Measurements from ENCODE around the gene CD300LF. TPM values are rescaled to one million over a fixed set of nuclear protein-coding genes. Genes with fewer than 3 reads are reported as not detected.

CD300LF gene
- total and polyA plus RNA-seq, 2 donors (not counting 1 experiment from before 2014, with no cell fraction given), result 0.52 to 1.1 TPM

GRCh38 chr17:74729368-74729767, 16.6 kb upstream of the CD300LF start:
- ATAC-seq (ENCODE audit: low read depth) (no peak), DNase-seq (no peak)
- Histone ChIP-seq H3K4me1 (ENCODE audit: control insufficient read depth in 2 of 2, insufficient read depth in 2 of 2, low read length in 2 of 2) (peaks cover 13 to 36% of the 10 kb centered on the region in 2 donors), H4K20me1 (ENCODE audit: control insufficient read depth, insufficient read depth, low read length, poor library complexity, severe bottlenecking) (no peaks in the 10 kb centered on the region), H3K9me3 (ENCODE audit: control extremely low read depth in 1 of 3, control insufficient read depth in 2 of 3, insufficient read depth in 1 of 3, low read length in 2 of 3) (no peaks in the 10 kb centered on the region), H3K9ac (ENCODE audit: low read length) (no peak overlapping the region), H2AFZ (ENCODE audit: insufficient read depth, low read depth, low read length, poor library complexity, severe bottlenecking) (no peak overlapping the region), H3K27ac (ENCODE audit: low read length in 2 of 2) (no peak overlapping the region), H3K36me3 (replicated peaks in 1 of 2; ENCODE audit: control extremely low read depth in 1 of 2, control insufficient read depth in 1 of 2, extremely low read depth in 1 of 2, insufficient read depth in 2 of 2, low read length in 1 of 2) (no peaks in the 10 kb centered on the region), H3K79me2 (ENCODE audit: control insufficient read depth, insufficient read depth, low read length) (no peaks in the 10 kb centered on the region), H3K4me2 (replicated peaks; ENCODE audit: low read depth, low read length, poor library complexity, severe bottlenecking) (no peak overlapping the region), H3K27me3 (replicated peaks in 1 of 4; ENCODE audit: control extremely low read depth in 1 of 4, control insufficient read depth in 3 of 4, insufficient read depth in 4 of 4, low read length in 3 of 4) (peaks cover 0 to 10% (median 0%) of the 10 kb centered on the region in 4 experiments), H3K4me3 (ENCODE audit: control extremely low read depth in 1 of 5, extremely low read depth in 1 of 5, insufficient read depth in 1 of 5, low read depth in 2 of 5, low read length in 4 of 5) (no peak overlapping the region)
- intact Hi-C loops (cut with micrococcal nuclease), result no loop called here
- H3K4me3 Mint-ChIP-seq, result no peak overlapping the region
- peaks cover 17% of the 10 kb centered on the region for H3K4me1 Mint-ChIP-seq
- ChIA-PET POLR2A (no interaction called here), CTCF (interaction anchor here (0.9 kb wide), 2 partner anchors 62 to 72 kb away, joined by 3 to 5 read pairs; no protein-coding TSS in a partner anchor)
- WGBS (ENCODE audit: insufficient coverage), result 100% methylated on average over 4 of the region's 5 CpGs
- no peak overlapping the region for H3K27ac Mint-ChIP-seq
- H3K9me3 Mint-ChIP-seq (ENCODE audit: insufficient read depth), result no peaks in the 10 kb centered on the region
- H3K27me3 Mint-ChIP-seq, result no peaks in the 10 kb centered on the region
- TF ChIP-seq EZH2 (IDR thresholded peaks at IDR 0.05; ENCODE audit: borderline replicate concordance, insufficient read depth, low read depth, low read length, poor library complexity, severe bottlenecking) (no peak), CTCF (IDR thresholded peaks at IDR 0.05) (no peak)

GRCh38 chr17:74728702-74729075, 16.0 kb upstream of the CD300LF start:
- CTCF ChIA-PET, result no interaction called here

More at GRCh38 chr17:74728702-74729075, 16.0 kb upstream of the CD300LF start:
- intact Hi-C loops (cut with micrococcal nuclease), result no loop called here
- TF ChIP-seq CTCF (IDR thresholded peaks at IDR 0.05) (no peak), EZH2 (IDR thresholded peaks at IDR 0.05; ENCODE audit: borderline replicate concordance, insufficient read depth, low read depth, low read length, poor library complexity, severe bottlenecking) (no peak)
- no peak for DNase-seq
- Histone ChIP-seq H3K4me3 (ENCODE audit: control extremely low read depth in 1 of 5, extremely low read depth in 1 of 5, insufficient read depth in 1 of 5, low read depth in 2 of 5, low read length in 4 of 5) (no peak overlapping the region), H3K9ac (ENCODE audit: low read length) (no peak overlapping the region), H4K20me1 (ENCODE audit: control insufficient read depth, insufficient read depth, low read length, poor library complexity, severe bottlenecking) (no peaks in the 10 kb centered on the region), H3K27ac (ENCODE audit: low read length in 2 of 2) (no peak overlapping the region), H3K4me1 (ENCODE audit: control insufficient read depth in 2 of 2, insufficient read depth in 2 of 2, low read length in 2 of 2) (peaks cover 13 to 36% of the 10 kb centered on the region in 2 donors), H3K36me3 (replicated peaks in 1 of 2; ENCODE audit: control extremely low read depth in 1 of 2, control insufficient read depth in 1 of 2, extremely low read depth in 1 of 2, insufficient read depth in 2 of 2, low read length in 1 of 2) (no peaks in the 10 kb centered on the region), H3K27me3 (replicated peaks in 1 of 4; ENCODE audit: control extremely low read depth in 1 of 4, control insufficient read depth in 3 of 4, insufficient read depth in 4 of 4, low read length in 3 of 4) (peaks cover 0 to 10% (median 0%) of the 10 kb centered on the region in 4 experiments), H3K4me2 (replicated peaks; ENCODE audit: low read depth, low read length, poor library complexity, severe bottlenecking) (no peak overlapping the region), H3K79me2 (ENCODE audit: control insufficient read depth, insufficient read depth, low read length) (no peaks in the 10 kb centered on the region), H3K9me3 (ENCODE audit: control extremely low read depth in 1 of 3, control insufficient read depth in 2 of 3, insufficient read depth in 1 of 3, low read length in 2 of 3) (no peaks in the 10 kb centered on the region), H2AFZ (ENCODE audit: insufficient read depth, low read depth, low read length, poor library complexity, severe bottlenecking) (no peak overlapping the region)
- Mint-ChIP-seq H3K4me3 (no peak overlapping the region), H3K4me1 (peaks cover 17% of the 10 kb centered on the region), H3K27ac (no peak overlapping the region), H3K27me3 (no peaks in the 10 kb centered on the region), H3K9me3 (ENCODE audit: insufficient read depth) (no peaks in the 10 kb centered on the region)
- no peak for ATAC-seq (ENCODE audit: low read depth)
- WGBS (ENCODE audit: insufficient coverage), result 100% methylated on average over 3 of the region's 3 CpGs
- POLR2A ChIA-PET, result no interaction called here

All from B cell (primary cell).